NCI-H128 (cell line): Measurements from ENCODE around the gene FN3KRP.

Source experiments
- DNase-seq: peaks from one replicate; lab custom pipeline; 2025; ENCODE audit not compliant: unreplicated experiment; lab: John Stamatoyannopoulos, UW

The FN3KRP gene, protein sequence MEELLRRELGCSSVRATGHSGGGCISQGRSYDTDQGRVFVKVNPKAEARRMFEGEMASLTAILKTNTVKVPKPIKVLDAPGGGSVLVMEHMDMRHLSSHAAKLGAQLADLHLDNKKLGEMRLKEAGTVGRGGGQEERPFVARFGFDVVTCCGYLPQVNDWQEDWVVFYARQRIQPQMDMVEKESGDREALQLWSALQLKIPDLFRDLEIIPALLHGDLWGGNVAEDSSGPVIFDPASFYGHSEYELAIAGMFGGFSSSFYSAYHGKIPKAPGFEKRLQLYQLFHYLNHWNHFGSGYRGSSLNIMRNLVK

DNA sequence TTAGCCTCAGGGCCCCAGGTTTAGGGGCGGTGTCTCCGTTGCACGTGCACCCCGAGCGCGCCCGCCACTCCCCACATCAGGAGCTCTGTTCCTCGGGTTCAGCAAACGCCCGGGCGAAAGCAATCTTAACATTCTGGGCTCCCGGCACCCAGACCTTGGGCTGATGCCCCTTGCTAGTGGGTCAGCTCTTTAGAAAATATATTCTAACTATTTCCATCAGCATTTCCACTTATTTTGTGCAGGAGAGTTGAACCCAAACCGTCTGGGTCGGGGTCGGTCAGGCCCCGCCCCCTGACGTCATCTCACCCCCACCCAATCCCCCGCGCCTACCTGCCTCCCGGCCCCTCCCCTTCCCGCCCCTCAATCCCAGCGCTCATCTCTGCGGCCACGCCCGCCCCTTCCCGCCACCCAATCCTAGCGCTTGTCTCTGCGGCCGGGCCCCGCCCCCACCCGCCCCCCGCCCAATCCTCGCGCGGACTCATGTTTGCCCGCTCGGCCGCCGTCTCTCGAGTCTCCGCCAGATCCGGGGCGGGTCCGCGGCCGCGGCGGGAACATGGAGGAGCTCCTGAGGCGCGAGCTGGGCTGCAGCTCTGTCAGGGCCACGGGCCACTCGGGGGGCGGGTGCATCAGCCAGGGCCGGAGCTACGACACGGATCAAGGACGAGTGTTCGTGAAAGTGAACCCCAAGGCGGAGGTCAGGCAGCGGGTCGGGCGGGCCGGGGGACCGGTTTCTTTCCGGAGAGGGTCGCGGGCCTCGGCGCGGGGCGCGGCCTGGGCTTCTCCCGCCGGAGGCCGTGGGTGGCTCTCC is at the start of gene FN3KRP:
Gene FN3KRP (plus strand): TSS at position 504 of the 808 bp plus-strand sequence. CDS start 50 bp downstream, at position 554.
- peak; percentile 71 for DNase-seq

- no peak for DNase-seq
Measured at GRCh38 chr17:82666931-82667667, 49.4 kb upstream of the FN3KRP start.

GRCh38 chr17:82667668-82668000 is 48.9 kb upstream of the FN3KRP start:
- DNase-seq, result no peak

DNA sequence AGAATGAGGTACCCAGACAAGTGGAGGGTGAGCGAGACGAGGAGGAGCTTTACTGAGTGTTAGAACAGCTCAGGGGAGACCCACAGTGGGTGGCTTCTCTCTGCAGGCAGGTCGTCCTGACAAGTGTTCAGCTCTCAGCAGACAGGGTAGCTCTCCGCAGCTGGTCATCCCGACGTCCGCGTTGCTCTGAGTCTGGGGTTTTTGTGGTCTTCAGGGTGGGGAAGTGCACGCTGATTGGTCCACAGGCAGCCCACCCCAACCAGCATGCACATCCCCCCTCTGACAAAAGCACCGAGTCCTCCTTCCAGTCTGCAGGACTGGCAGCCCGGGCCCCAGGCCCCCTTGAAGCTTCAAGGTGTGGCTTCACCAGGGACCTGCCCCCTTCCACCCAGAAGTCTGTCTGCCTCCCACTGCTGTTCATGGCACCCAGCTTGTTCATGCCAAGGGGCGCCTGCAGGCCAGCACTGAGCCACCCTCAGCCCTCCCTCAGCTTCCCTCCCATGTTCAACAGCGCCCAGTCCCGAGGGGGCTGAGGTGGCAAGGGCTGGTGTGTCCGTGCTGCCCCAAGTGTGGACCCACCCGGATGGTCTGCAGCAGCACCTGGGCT is 48.4 kb upstream of the FN3KRP start:
- no peak for DNase-seq

- DNase-seq, result no peak
Measured at GRCh38 chr17:82668631-82669099, 47.8 kb upstream of the FN3KRP start.

- no peak for DNase-seq
Measured at GRCh38 chr17:82670661-82671450, 45.6 kb upstream of the FN3KRP start.

- DNase-seq, result no peak
Measured at GRCh38 chr17:82674656-82675475, 41.6 kb upstream of the FN3KRP start.

DNA sequence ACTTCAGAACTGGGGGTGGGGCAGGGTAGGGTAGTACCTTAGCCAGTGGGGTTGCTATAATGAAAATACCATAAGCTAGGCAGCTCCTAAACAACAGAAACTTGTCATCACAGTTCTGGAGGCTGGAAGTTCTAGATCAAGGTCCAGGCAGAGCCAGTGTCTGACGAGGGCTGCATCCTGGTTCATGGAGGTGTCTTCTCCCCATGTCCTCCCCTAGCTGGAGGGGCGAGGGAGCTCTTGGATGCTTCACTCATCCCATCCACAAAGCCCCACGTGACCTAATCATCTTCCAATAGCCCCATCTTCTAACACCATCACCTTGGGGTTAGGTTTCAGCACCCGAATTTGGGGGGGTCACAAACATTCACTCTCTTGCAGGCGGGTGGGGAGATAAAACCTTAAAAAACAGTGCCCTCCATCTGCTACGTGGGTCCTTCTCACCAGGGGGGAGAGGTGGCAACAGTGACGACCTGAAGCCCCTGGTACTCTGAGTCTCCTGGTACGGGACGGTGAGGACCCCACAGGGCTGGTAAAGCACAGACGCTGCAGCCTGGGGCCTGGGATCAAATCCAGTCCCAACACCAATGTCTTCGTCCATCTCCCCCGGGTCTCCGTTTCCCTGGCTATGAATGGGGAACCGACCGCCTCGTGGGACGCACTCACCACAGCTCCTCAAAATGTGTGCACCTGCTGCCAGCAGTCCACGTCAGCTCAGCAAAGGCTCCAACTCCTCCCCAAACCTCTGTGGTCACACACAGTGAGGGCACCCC is 40.8 kb upstream of the FN3KRP start:
- no peak for DNase-seq

- no peak for DNase-seq
Measured at GRCh38 chr17:82677353-82677925, 39.1 kb upstream of the FN3KRP start.

GRCh38 chr17:82678265-82678891 is 38.1 kb upstream of the FN3KRP start:
- DNase-seq, result no peak

DNA sequence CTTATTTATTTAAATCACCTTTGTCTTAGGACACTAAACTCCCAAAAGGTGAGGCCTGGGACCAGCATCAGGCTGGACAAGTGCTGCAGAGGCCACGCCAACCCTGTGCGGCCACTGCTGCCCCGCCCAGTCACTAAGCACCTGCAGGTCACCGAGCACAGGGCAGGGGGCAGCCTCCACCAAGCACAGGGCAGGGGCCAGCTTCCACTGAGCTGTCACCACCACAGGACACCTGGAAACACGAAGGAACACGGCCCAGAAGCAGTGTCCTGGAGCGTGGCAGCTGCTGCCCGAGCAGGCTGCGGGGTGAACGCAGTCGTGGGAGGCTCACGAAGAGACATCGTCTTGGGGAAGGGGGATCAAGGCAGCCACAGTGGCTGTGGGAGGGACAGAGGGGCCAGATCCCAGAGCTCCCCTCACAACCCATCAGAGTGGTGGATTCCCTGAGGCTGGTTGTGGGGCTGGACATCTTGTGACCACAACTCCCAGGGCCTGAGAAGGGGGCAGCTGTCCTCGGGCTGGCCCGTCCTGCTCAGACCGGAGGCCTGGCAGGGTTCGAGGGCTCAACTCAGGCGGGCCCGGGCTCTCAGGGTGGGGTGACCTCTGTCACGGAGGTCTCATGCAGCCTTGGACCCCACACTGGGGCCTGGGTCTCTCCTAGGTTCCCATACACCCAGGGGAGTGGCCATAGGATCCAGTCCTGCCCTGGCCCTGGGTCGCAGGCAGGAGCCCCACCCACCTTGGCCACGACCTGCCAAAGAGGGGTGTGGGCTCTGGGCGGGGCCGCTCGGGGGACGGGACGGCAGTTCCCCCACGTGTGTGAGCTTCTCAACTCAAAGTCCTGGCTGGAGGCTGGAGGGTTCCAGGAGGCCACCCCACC is 36.7 kb upstream of the FN3KRP start:
- no peak for DNase-seq

DNA sequence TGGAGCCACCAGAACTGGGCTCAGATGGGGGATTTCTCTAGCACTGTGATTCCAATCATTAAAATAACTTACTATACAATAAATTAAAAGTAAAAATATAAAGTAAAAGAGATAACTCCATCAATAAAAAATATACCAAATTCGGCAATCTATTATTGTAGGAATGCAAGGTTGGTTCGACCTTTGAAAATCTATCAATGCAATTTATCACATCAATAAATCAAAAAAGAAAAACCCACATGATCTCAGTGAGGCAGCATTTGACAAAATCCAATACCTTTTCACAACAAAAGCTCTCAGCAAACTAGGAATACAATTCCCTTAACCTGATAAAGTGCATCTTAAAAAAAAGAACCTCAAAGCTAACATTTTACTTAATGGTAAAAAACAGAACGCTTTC is 35.0 kb upstream of the FN3KRP start:
- no peak for DNase-seq

DNA sequence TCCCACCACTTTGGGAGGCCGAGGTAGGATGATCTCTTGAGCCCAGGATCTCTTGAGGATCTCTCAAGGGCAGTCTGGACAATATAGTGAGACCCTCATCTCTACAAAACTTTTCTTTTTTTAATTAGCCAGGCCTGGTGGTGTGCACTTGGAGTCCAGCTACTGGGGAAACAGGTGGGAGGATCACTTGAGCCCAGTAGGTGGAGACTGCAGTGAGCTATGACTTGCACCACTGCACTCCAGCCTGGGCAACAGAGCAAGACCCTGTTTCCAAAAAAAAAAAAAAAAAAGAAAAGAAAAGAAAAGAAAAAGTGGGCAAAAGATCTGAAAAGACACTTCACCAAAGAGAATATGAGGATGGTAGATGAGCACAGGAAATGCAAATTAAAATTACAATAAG is 33.0 kb upstream of the FN3KRP start:
- DNase-seq, result no peak

GRCh38 chr17:82684228-82684841 is 32.2 kb upstream of the FN3KRP start:
- no peak for DNase-seq

DNA sequence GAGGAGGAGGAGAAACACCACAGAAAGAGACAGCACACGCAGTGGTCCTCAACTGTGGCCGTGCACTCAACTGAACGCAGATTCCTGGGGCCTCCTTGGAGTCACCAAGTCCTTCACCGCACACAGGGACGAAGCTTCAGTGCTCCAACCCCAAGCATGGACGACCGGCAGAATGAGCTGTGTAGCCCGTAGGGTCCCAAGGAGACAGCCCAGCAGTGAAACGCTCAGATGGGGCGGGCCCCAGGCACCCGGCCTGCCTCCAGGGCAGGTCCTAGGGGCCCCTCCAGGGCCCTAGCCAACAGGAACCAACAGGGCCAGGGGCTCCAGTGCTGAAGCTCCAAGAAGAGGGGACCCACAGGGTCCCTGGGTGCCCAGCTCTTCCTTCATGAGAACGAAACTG is 31.2 kb upstream of the FN3KRP start:
- DNase-seq, result no peak
